K562 (cell line): ENCODE results near the gene CLIC5. TPM values are rescaled to one million over a fixed set of nuclear protein-coding genes. Genes with fewer than 3 reads are reported as not detected.

Experiments
- ATAC-seq: fragments of 200-7000 bp; cut with Tn5 transposase; 3 replicates; pipeline ENCODE4 v1.9.1; 2020; ENCODE audit warnings: moderate library complexity
- BruUV-seq: library from RNA; stranded (reverse); fragments of 400-500 nt; replicated peaks from 2 replicates; lab custom pipeline; 2021; lab: Mats Ljungman, UMichigan
- CTCF ChIA-PET: fragments of 300-600 bp; formaldehyde crosslinking; extraction: SDS; loops from one replicate; lab custom pipeline; 2021; ENCODE audit warnings: low intra/inter-chr PET ratio; lab: Yijun Ruan, JAX
- POLR2A ChIA-PET: fragments of 300-600, 350-650 bp; sonication (Branson Sonifier 250); formaldehyde crosslinking; extraction: SDS; loops from one replicate; lab custom pipeline; 2021; ENCODE audit warnings: antibody characterized with exemption, inconsistent platforms; lab: Yijun Ruan, JAX
- DNase-seq, 4 experiments: peaks; one replicate each; pipeline versions ENCODE4 v3.0.0 to v3.0.0-alpha.2; 2011 to 2018; ENCODE audit warnings: low spot score in 3 of 4, mixed read lengths in 3 of 4; ENCODE audit errors: extremely low read depth in 1 of 4
- FAIRE-seq: peaks from 2 replicates; lab custom pipeline; 2011; peaks lifted over from hg19 to GRCh38; lab: Jason Lieb, UNC
- H2AFZ ChIP-seq: 2 replicates; pipeline ENCODE4 v1.6.0; 2011; ENCODE audit warnings: low read depth, low read length, control low read depth, inconsistent platforms
- H3K27ac ChIP-seq: fragments of 200-600 bp; 3 replicates; pipeline ENCODE4 v1.8.0; 2011; ENCODE audit warnings: low read depth, mild to moderate bottlenecking, control low read depth, inconsistent platforms, low read length, moderate library complexity, mixed read lengths; ENCODE audit errors: extremely low read depth
- H3K27me3 ChIP-seq, 2 experiments: fragments of 300-600 bp in 1 of 2; 2 replicates in 1 of 2; 3 replicates in 1 of 2; pipeline versions ENCODE4 v1.6.0 to v1.8.0; 2011; ENCODE audit warnings: inconsistent platforms in 2 of 2, low read length in 2 of 2, mild to moderate bottlenecking in 1 of 2, mixed read lengths in 1 of 2, moderate library complexity in 1 of 2; ENCODE audit not compliant: control insufficient read depth in 2 of 2, insufficient read depth in 2 of 2
- H3K36me3 ChIP-seq: fragments of 300-600 bp; 3 replicates; pipeline ENCODE4 v1.8.0; 2011; ENCODE audit warnings: mild to moderate bottlenecking, low read length, inconsistent platforms; ENCODE audit not compliant: control insufficient read depth, insufficient read depth
- H3K4me1 ChIP-seq, 2 experiments: fragments of 200-600 bp in 1 of 2; replicated peaks in 1 of 2; 2 replicates in 1 of 2; 3 replicates in 1 of 2; pipeline versions ENCODE4 v1.5.1 to v1.8.0; 2011; ENCODE audit warnings: inconsistent platforms in 2 of 2, low read length in 2 of 2, mild to moderate bottlenecking in 1 of 2, mixed read lengths in 1 of 2, moderate library complexity in 1 of 2; ENCODE audit not compliant: control insufficient read depth in 2 of 2, insufficient read depth in 2 of 2
- H3K4me2 ChIP-seq: 2 replicates; pipeline ENCODE4 v1.6.1; 2011; ENCODE audit warnings: low read length, control low read depth, inconsistent platforms, mixed read lengths; ENCODE audit not compliant: insufficient read depth
- H3K4me3 ChIP-seq: fragments of 200-600 bp; sonication (generic), shearing (Covaris generic); 2 replicates; pipeline ENCODE4 v1.5.1; 2016; ENCODE audit warnings: control low read depth, inconsistent platforms
- H3K79me2 ChIP-seq: fragments of 200-600 bp; 3 replicates; pipeline ENCODE4 v1.8.0; 2011; ENCODE audit warnings: low read length, inconsistent platforms; ENCODE audit not compliant: control insufficient read depth, insufficient read depth
- H3K9ac ChIP-seq, 2 experiments: 2 replicates each; pipeline versions ENCODE4 v1.6.0 to v1.6.1; 2011; ENCODE audit warnings: low read depth in 2 of 2, low read length in 2 of 2, control low read depth in 1 of 2, inconsistent platforms in 1 of 2, mild to moderate bottlenecking in 1 of 2, mixed read lengths in 1 of 2; ENCODE audit not compliant: insufficient read depth in 1 of 2
- H3K9me1 ChIP-seq: one replicate; pipeline ENCODE4 v1.6.0; 2011; ENCODE audit warnings: inconsistent platforms, mild to moderate bottlenecking, low read length, moderate library complexity; ENCODE audit not compliant: control insufficient read depth, insufficient read depth
- H3K9me3 ChIP-seq: replicated peaks from 2 replicates; pipeline ENCODE4 v1.5.1; 2011; ENCODE audit warnings: low read depth, low read length, inconsistent platforms; ENCODE audit not compliant: control insufficient read depth, insufficient read depth
- H4K20me1 ChIP-seq: replicated peaks from 2 replicates; pipeline ENCODE4 v1.6.1; 2011; ENCODE audit warnings: low read length, inconsistent platforms, mixed read lengths; ENCODE audit not compliant: control insufficient read depth, insufficient read depth
- C11orf30 ChIP-seq: fragments of 450-650 bp; IDR thresholded peaks from 2 replicates; pipeline ENCODE4 v1.6.1; 2016; ENCODE audit warnings: low read depth, mild to moderate bottlenecking
- CBFB ChIP-seq: sonication (generic); formaldehyde crosslinking; IDR thresholded peaks from 2 replicates; pipeline ENCODE4 v1.4.0; 2020; ENCODE audit warnings: mild to moderate bottlenecking, missing genetic modification reagents
- CUX1 ChIP-seq: fragments of 200-800 bp; sonication (Bioruptor generic); IDR thresholded peaks from 2 replicates; pipeline ENCODE4 v1.6.1; 2016; ENCODE audit warnings: missing genetic modification characterization, missing compliant biosample characterization
- DLX4 ChIP-seq: fragments of 250-450 bp; sonication (Bioruptor Pico); IDR thresholded peaks from 2 replicates; pipeline ENCODE4 v1.6.1; 2021; ENCODE audit warnings: mild to moderate bottlenecking
- E2F3 ChIP-seq: fragments of 250-450 bp; sonication (Bioruptor Pico); IDR thresholded peaks from 2 replicates; pipeline ENCODE4 v1.4.0; 2020; ENCODE audit warnings: mild to moderate bottlenecking
- E2F6 ChIP-seq, 2 experiments: IDR thresholded peaks; 2 replicates each; pipeline ENCODE4 v1.6.1; 2011; ENCODE audit warnings: borderline replicate concordance in 1 of 2, control low read depth in 1 of 2, low read depth in 1 of 2, low read length in 1 of 2, mild to moderate bottlenecking in 1 of 2, mixed read lengths in 1 of 2, moderate library complexity in 1 of 2; ENCODE audit not compliant: insufficient read depth in 1 of 2, insufficient read length in 1 of 2, poor library complexity in 1 of 2, severe bottlenecking in 1 of 2; ENCODE audit errors: extremely low read depth in 1 of 2
- MXD1 ChIP-seq: fragments of 250-450 bp; sonication (Bioruptor Pico); IDR thresholded peaks from 2 replicates; pipeline ENCODE4 v1.8.0; 2021; ENCODE audit warnings: borderline replicate concordance, mild to moderate bottlenecking, moderate library complexity; ENCODE audit not compliant: poor library complexity, severe bottlenecking
- SMARCB1 ChIP-seq: IDR thresholded peaks from 2 replicates; pipeline ENCODE4 v1.6.1; 2011; ENCODE audit warnings: improper control_type of control experiment, low read depth; ENCODE audit not compliant: insufficient read length
- SRSF9 ChIP-seq: fragments of 200-400 bp; formaldehyde crosslinking; IDR thresholded peaks from 2 replicates; pipeline ENCODE4 v1.6.1; 2017; ENCODE audit warnings: low read depth, low read length, borderline replicate concordance
- USF2 ChIP-seq: sonication (generic); formaldehyde crosslinking; IDR thresholded peaks from 2 replicates; pipeline ENCODE4 v1.5.0; 2020; ENCODE audit warnings: missing genetic modification reagents
- ZNF146 ChIP-seq: IDR thresholded peaks from one replicate; pipeline ENCODE4 v1.6.1; 2018; ENCODE audit warnings: missing compliant biosample characterization; ENCODE audit not compliant: unreplicated experiment
- ZNF253 ChIP-seq: fragments of 250-450 bp; sonication (Bioruptor Pico); conservative IDR thresholded peaks from 2 replicates; pipeline ENCODE4 v1.6.1; 2021; ENCODE audit warnings: mild to moderate bottlenecking
- WGBS: fragments of 100-300 bp; shearing (Covaris generic); methylation state at CpG from one replicate; pipeline ENCODE4 v1.1.6; 2016; ENCODE audit warnings: low coverage, mixed read lengths; ENCODE audit not compliant: insufficient coverage; ENCODE audit errors: missing lambda C conversion rate; 5-methylcytosine and 5-hydroxymethylcytosine counted together
- in situ Hi-C: fragments of 300-500 bp; cut with MboI; formaldehyde crosslinking; loops from 4 replicates; pipeline ENCODE4 v1.15.0; 2018; ENCODE audit warnings: inconsistent platforms, mixed read lengths
- intact Hi-C: fragments of 100-400 bp; cut with micrococcal nuclease; formaldehyde crosslinking; loops from 2 replicates; pipeline ENCODE4 v1.14.2; 2022
- polyA plus RNA-seq, 8 experiments: library from polyadenylated mRNA; depleted of rRNA in 4 of 8; stranded (reverse) in 5 of 8; unstranded in 3 of 8; fragments of >200 nt; fragmentation: Nextera tagmentation in 2 of 8; fragmentation: Illumina TruSeq in 1 of 8; extraction: Ambion mirVana in 2 of 8; extraction: Trizol in 1 of 8; gene quantifications; 2 replicates each; pipeline versions ENCODE4 v1.2.1 to v1.2.3, GENCODE V29; 2011 to 2014; ENCODE audit warnings: inconsistent platforms in 1 of 8, missing spikeins in 1 of 8
- total RNA-seq, 7 experiments: library from RNA; depleted of rRNA in 6 of 7; stranded (reverse); fragments of >200 nt in 6 of 7; fragmentation: Illumina TruSeq in 2 of 7; extraction: Trizol in 2 of 7; gene quantifications; 2 replicates each; pipeline versions ENCODE4 v1.2.1 to v1.2.3, GENCODE V29; 2011 to 2021; ENCODE audit warnings: low replicate concordance in 1 of 7

The CLIC5 gene
- total and polyA plus RNA-seq, 9 of the 15 experiments (the other 6 are each of a cell fraction or from before 2014, with no cell fraction given): 0.31 TPM; not detected in 8

- TF ChIP-seq ZNF146: no peak
- no peak for TF ChIP-seq ZNF253
- no peak for TF ChIP-seq USF2 (CRISPR knock-in tag)
- TF ChIP-seq DLX4: no peak
- TF ChIP-seq E2F3 (CRISPR knock-in tag): no peak
- no peak for TF ChIP-seq SMARCB1
- no peak for TF ChIP-seq SRSF9
These were observed 142.8 kb downstream of the CLIC5 start (continued) for GRCh38 chr6:45872827-45873365.

- Histone ChIP-seq H3K9me3 (no peaks in the 10 kb centered on the region), H4K20me1 (no peaks in the 10 kb centered on the region), H3K4me1 (no peaks in the 10 kb centered on the region), H3K9me1 (no peaks in the 10 kb centered on the region), H3K27me3 (peaks cover 0 to 4% of the 10 kb centered on the region in 2 experiments; a peak in 1 of 5 replicates), H3K4me2 (no peak overlapping the region), H3K9ac (no peak overlapping the region), H3K79me2 (no peaks in the 10 kb centered on the region), H3K27ac (no peak overlapping the region), H3K4me3 (no peak overlapping the region), H2AFZ (no peak overlapping the region), H3K36me3 (no peaks in the 10 kb centered on the region)
- ChIA-PET CTCF (no interaction called here), POLR2A (no interaction called here)
- DNase-seq: no peak
- ATAC-seq: no peak
- FAIRE-seq: no peak
- in situ Hi-C loops (no loop called here), intact Hi-C loops (no loop called here)
- 0% methylated on average over 4 of the region's 4 CpGs for WGBS
- no TSS peak for BruUV-seq
- TF ChIP-seq C11orf30 (no peak), MXD1 (CRISPR knock-in tag) (no peak), CUX1 (CRISPR knock-in tag) (no peak), CBFB (CRISPR knock-in tag) (no peak), E2F6 (IDR thresholded peaks at IDR 0.05; ENCODE audit: borderline replicate concordance in 1 of 2, extremely low read depth in 1 of 2, insufficient read depth in 1 of 2, insufficient read length in 1 of 2, low read depth in 1 of 2, low read length in 1 of 2, poor library complexity in 1 of 2, severe bottlenecking in 1 of 2) (no peak)
These were observed 145.1 kb downstream of the CLIC5 start for GRCh38 chr6:45870531-45870930.
